ENCODE measurements around the gene SNX1.
A peak's percentile ranks its signal among the peaks of the same experiment; 100 is the strongest.
"Not testable (repeated sequence)": the region's sequence is repeated elsewhere in the genome, so short reads cannot be mapped to it uniquely, and the experiment has no call there.

Gene SNX1

GRCh38 chr15:64059104-64059503, 36.7 kb upstream of the SNX1 start:
- H3K4me2 ChIP-seq (ENCODE audit: low read length); H3K4me3 ChIP-seq (ENCODE audit: low read length); H3K9me3 ChIP-seq (replicated peaks; ENCODE audit: low read length); H3K27me3 ChIP-seq (ENCODE audit: control insufficient read depth, insufficient read depth, low read length); H3K9ac ChIP-seq (ENCODE audit: low read depth, low read length); H3K36me3 ChIP-seq (ENCODE audit: insufficient read depth, low read length); H3K4me1 ChIP-seq (ENCODE audit: control insufficient read depth, insufficient read depth, low read length): not testable (repeated sequence)

DNA sequence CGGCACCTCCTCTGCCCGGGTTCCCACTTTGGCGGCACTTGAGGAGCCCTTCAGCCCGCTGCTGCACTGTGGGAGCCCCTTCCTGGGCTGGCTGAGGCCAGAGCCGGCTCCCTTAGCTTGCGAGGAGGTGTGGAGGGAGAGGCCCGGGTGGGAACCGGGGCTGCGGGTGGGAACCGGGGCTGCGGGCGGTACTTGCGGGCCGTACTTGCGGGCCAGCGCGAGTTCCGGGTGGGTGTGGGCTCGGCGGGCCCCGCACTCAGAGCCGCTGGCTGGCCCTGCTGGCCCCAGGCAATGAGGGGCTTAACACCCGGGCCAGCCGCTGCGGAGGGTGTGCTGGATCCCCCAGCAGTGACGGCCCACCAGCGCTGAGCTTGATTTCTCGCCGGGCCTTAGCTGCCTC, 35.1 kb upstream of the SNX1 start:
- Histone ChIP-seq H3K9me3 (replicated peaks; ENCODE audit: low read length) (no peaks in the 10 kb centered on the region), H3K27me3 (ENCODE audit: control insufficient read depth, insufficient read depth, low read length) (no peaks in the 10 kb centered on the region), H3K4me2 (ENCODE audit: low read length) (no peak overlapping the region), H3K9ac (ENCODE audit: low read depth, low read length) (no peak overlapping the region), H3K4me1 (ENCODE audit: control insufficient read depth, insufficient read depth, low read length) (peaks cover 5% of the 10 kb centered on the region), H3K36me3 (ENCODE audit: insufficient read depth, low read length) (no peaks in the 10 kb centered on the region), H3K4me3 (ENCODE audit: low read length) (no peak overlapping the region)

- H3K4me2 ChIP-seq (ENCODE audit: low read length): no peak overlapping the region
- H3K9ac ChIP-seq (ENCODE audit: low read depth, low read length): no peak overlapping the region
- H3K27me3 ChIP-seq (ENCODE audit: control insufficient read depth, insufficient read depth, low read length): no peaks in the 10 kb centered on the region
- H3K36me3 ChIP-seq (ENCODE audit: insufficient read depth, low read length): no peaks in the 10 kb centered on the region
- no peak overlapping the region for H3K4me3 ChIP-seq (ENCODE audit: low read length)
- peaks cover 30% of the 10 kb centered on the region for H3K4me1 ChIP-seq (ENCODE audit: control insufficient read depth, insufficient read depth, low read length)
- H3K9me3 ChIP-seq (replicated peaks; ENCODE audit: low read length): no peaks in the 10 kb centered on the region
These were observed 29.3 kb upstream of the SNX1 start for GRCh38 chr15:64066451-64066850.

DNA sequence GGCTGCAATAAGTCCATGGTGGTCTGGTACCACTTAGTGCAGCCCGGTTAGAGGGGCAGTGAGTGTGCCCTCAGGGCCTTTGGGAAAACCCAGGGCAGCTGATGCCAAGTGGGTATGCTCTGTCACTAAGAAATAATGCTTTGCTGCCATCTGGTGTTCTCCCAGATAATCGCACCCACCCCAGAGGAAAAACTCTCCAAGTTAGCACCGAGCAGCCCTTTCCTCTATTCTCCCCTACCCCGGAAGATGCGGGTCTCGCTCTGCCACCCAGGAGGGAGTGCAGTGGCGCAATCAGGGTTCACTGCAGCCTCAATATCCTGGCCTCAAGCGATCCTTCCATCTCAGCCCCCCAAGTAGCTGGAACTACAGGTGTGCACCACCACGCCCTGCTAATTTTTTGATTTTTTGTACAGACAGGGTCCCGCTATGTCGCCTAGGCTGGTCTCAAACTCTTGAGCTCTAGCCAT, 28.2 kb upstream of the SNX1 start:
- Histone ChIP-seq H3K9me3 (replicated peaks; ENCODE audit: low read length) (no peaks in the 10 kb centered on the region), H3K4me2 (ENCODE audit: low read length) (peak overlapping the region; percentile 11), H3K36me3 (ENCODE audit: insufficient read depth, low read length) (peaks cover 8% of the 10 kb centered on the region), H3K27me3 (ENCODE audit: control insufficient read depth, insufficient read depth, low read length) (no peaks in the 10 kb centered on the region), H3K9ac (ENCODE audit: low read depth, low read length) (no peak overlapping the region), H3K4me3 (ENCODE audit: low read length) (no peak overlapping the region), H3K4me1 (ENCODE audit: control insufficient read depth, insufficient read depth, low read length) (peaks cover 41% of the 10 kb centered on the region)

DNA sequence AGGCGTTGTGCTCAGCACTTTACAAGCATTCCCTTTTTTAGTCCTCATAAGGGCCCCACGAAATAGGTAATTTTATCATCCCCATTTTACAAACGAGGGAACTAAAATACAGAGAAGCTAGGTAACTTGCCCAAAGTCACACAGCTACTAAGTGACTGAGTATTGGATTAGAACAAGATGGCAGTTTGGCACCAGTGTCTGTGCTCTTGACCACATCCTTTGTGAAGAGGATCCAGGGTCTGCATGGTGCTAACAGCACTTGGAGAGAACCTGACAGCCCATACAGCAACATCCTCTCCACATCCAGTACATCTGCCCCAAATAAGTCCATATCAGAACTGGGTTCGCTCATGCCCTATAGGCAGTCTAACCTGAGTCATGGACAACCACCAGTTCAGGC, 27.6 kb upstream of the SNX1 start:
- Histone ChIP-seq H3K9me3 (replicated peaks; ENCODE audit: low read length) (no peaks in the 10 kb centered on the region), H3K27me3 (ENCODE audit: control insufficient read depth, insufficient read depth, low read length) (no peaks in the 10 kb centered on the region), H3K4me2 (ENCODE audit: low read length) (no peak overlapping the region), H3K36me3 (ENCODE audit: insufficient read depth, low read length) (peaks cover 8% of the 10 kb centered on the region), H3K9ac (ENCODE audit: low read depth, low read length) (no peak overlapping the region), H3K4me1 (ENCODE audit: control insufficient read depth, insufficient read depth, low read length) (peaks cover 46% of the 10 kb centered on the region), H3K4me3 (ENCODE audit: low read length) (no peak overlapping the region)

GRCh38 chr15:64070106-64070505, 25.7 kb upstream of the SNX1 start:
- peaks cover 11% of the 10 kb centered on the region for H3K36me3 ChIP-seq (ENCODE audit: insufficient read depth, low read length)
- no peaks in the 10 kb centered on the region for H3K9me3 ChIP-seq (replicated peaks; ENCODE audit: low read length)
- no peak overlapping the region for H3K9ac ChIP-seq (ENCODE audit: low read depth, low read length)
- H3K4me2 ChIP-seq (ENCODE audit: low read length): no peak overlapping the region
- no peak overlapping the region for H3K4me3 ChIP-seq (ENCODE audit: low read length)
- H3K27me3 ChIP-seq (ENCODE audit: control insufficient read depth, insufficient read depth, low read length): no peaks in the 10 kb centered on the region
- H3K4me1 ChIP-seq (ENCODE audit: control insufficient read depth, insufficient read depth, low read length): peaks cover 54% of the 10 kb centered on the region

DNA sequence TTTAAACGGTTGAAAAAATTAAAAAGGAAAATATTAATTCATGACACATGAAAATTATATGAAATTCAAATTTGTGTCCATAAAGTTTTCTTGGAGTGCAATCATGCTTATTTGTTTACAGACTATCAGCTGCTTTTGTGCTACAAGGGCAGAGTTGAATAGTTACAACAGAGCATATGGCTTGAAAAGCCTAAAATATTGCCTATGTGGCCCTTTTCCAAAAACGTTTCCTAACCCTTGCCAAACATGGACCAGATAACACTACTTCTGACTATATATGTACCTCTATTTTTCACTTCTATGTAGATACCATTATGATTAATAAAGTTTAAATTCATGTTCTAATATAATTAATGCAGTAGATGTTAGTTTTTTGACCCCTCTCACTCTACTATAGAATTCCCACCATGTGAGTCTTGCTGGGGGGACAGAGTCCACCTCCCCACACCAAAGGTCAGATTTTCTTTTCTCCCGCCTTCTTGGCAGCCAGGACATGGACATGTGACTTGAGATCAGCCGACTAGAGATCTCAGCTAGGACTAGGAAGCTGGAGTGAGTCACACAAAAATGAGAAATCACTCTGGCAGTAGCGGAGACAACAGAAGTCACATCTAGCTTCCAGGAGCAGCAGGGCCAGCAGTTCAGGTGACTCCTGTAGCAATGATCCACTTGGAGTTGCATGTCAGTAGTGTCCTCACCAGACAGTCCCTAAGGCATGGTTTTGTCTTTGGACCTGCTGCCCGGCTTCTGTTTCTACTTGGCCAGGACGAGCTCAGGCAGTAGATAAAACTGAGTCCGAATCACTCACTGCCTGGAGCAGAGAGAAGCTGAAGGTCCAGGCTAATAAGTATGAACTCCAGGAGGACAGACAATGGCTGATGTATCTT, 24.6 kb upstream of the SNX1 start:
- no peaks in the 10 kb centered on the region for H3K9me3 ChIP-seq (replicated peaks; ENCODE audit: low read length)
- H3K9ac ChIP-seq (ENCODE audit: low read depth, low read length): no peak overlapping the region
- H3K36me3 ChIP-seq (ENCODE audit: insufficient read depth, low read length): peaks cover 11% of the 10 kb centered on the region
- H3K27me3 ChIP-seq (ENCODE audit: control insufficient read depth, insufficient read depth, low read length): no peaks in the 10 kb centered on the region
- peak overlapping the region; percentile 30 for H3K4me2 ChIP-seq (ENCODE audit: low read length)
- peak overlapping the region; percentile 3 for H3K4me3 ChIP-seq (ENCODE audit: low read length)
- peaks cover 54% of the 10 kb centered on the region for H3K4me1 ChIP-seq (ENCODE audit: control insufficient read depth, insufficient read depth, low read length)

GRCh38 chr15:64071931-64072765, 23.6 kb upstream of the SNX1 start:
- no peaks in the 10 kb centered on the region for H3K9me3 ChIP-seq (replicated peaks; ENCODE audit: low read length)
- H3K4me2 ChIP-seq (ENCODE audit: low read length): peak overlapping the region; percentile 30
- peak overlapping the region; percentile 3 for H3K4me3 ChIP-seq (ENCODE audit: low read length)
- no peaks in the 10 kb centered on the region for H3K27me3 ChIP-seq (ENCODE audit: control insufficient read depth, insufficient read depth, low read length)
- H3K9ac ChIP-seq (ENCODE audit: low read depth, low read length): no peak overlapping the region
- H3K4me1 ChIP-seq (ENCODE audit: control insufficient read depth, insufficient read depth, low read length): peaks cover 54% of the 10 kb centered on the region
- H3K36me3 ChIP-seq (ENCODE audit: insufficient read depth, low read length): peaks cover 11% of the 10 kb centered on the region

- Histone ChIP-seq H3K36me3 (ENCODE audit: insufficient read depth, low read length) (peaks cover 11% of the 10 kb centered on the region), H3K4me3 (ENCODE audit: low read length) (no peak overlapping the region), H3K4me2 (ENCODE audit: low read length) (peak overlapping the region; percentile 30), H3K4me1 (ENCODE audit: control insufficient read depth, insufficient read depth, low read length) (peaks cover 51% of the 10 kb centered on the region), H3K9me3 (replicated peaks; ENCODE audit: low read length) (no peaks in the 10 kb centered on the region), H3K27me3 (ENCODE audit: control insufficient read depth, insufficient read depth, low read length) (no peaks in the 10 kb centered on the region), H3K9ac (ENCODE audit: low read depth, low read length) (peak overlapping the region; percentile 28)
These were observed 23.0 kb upstream of the SNX1 start for GRCh38 chr15:64072812-64073211.

DNA sequence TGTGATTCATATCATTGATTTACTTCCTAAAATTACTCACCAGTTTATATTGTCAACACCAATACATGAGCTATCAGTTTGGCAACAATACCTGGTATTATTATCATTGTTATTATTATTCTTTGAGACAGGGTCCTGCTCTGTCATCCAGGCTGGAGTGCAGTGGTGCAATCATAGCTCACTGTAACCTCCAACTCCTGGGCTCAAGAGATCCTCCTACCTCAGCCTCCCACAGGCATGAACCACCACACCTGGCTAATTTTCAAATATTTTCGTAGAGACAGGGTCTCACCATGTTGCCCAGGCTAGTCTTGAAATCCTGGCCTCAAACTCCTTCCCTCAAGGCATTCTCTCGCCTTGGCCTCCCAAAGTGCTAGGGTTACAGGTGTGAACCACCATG, 22.3 kb upstream of the SNX1 start:
- not testable (repeated sequence) for H3K9ac ChIP-seq (ENCODE audit: low read depth, low read length); H3K4me2 ChIP-seq (ENCODE audit: low read length); H3K27me3 ChIP-seq (ENCODE audit: control insufficient read depth, insufficient read depth, low read length); H3K9me3 ChIP-seq (replicated peaks; ENCODE audit: low read length); H3K4me3 ChIP-seq (ENCODE audit: low read length)
- Histone ChIP-seq H3K36me3 (ENCODE audit: insufficient read depth, low read length) (peaks cover 11% of the 10 kb centered on the region), H3K4me1 (ENCODE audit: control insufficient read depth, insufficient read depth, low read length) (peaks cover 49% of the 10 kb centered on the region)

DNA sequence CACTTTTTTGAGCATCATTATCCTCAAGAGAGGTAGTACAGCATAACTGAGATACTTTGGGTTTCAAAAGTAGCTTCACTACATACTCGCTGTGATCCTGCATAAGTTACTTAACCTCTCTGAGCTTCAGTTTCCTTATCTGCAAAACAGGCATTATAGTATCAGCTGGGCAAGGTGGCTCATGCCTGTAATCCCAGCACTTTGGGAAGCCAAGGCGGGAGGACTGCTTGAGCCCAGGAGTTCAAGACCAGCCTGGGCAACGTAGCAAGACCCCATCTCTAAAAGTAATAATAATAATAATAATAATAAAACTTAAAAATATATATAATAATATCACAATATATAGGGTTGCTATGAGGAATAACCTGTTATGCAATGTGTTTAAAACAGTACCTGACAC, 13.0 kb upstream of the SNX1 start:
- H3K36me3 ChIP-seq (ENCODE audit: insufficient read depth, low read length): peaks cover 8% of the 10 kb centered on the region
- no peaks in the 10 kb centered on the region for H3K4me1 ChIP-seq (ENCODE audit: control insufficient read depth, insufficient read depth, low read length)
- no peak overlapping the region for H3K4me2 ChIP-seq (ENCODE audit: low read length)
- H3K9me3 ChIP-seq (replicated peaks; ENCODE audit: low read length): no peaks in the 10 kb centered on the region
- no peak overlapping the region for H3K4me3 ChIP-seq (ENCODE audit: low read length)
- no peaks in the 10 kb centered on the region for H3K27me3 ChIP-seq (ENCODE audit: control insufficient read depth, insufficient read depth, low read length)
- no peak overlapping the region for H3K9ac ChIP-seq (ENCODE audit: low read depth, low read length)
